SK-N-SH treated with all-trans-retinoic acid at 6 μM for 48 hours (cell line): ENCODE results near the gene ADGRL2.

Source experiments
- ATAC-seq: fragments of 200-7000 bp; cut with Tn5 transposase; 3 replicates; pipeline ENCODE4 v1.9.1; 2020; ENCODE audit warnings: mild to moderate bottlenecking, moderate library complexity
- ARNTL ChIP-seq: fragments of 450-650 bp; formaldehyde crosslinking; IDR thresholded peaks from 2 replicates; pipeline ENCODE4 v1.5.0; 2020; ENCODE audit warnings: low read depth, mild to moderate bottlenecking, moderate library complexity, borderline replicate concordance
- BACH2 ChIP-seq: fragments of 250-450 bp; sonication (Bioruptor Pico); IDR thresholded peaks from 2 replicates; pipeline ENCODE4 v1.9.0; 2021; ENCODE audit warnings: mild to moderate bottlenecking, borderline replicate concordance
- CSDC2 ChIP-seq: fragments of 250-450 bp; sonication (Bioruptor Pico); IDR thresholded peaks from 2 replicates; pipeline ENCODE4 v1.5.0; 2020; ENCODE audit warnings: mild to moderate bottlenecking, moderate library complexity
- ESRRG ChIP-seq: fragments of 250-450 bp; sonication (Bioruptor Pico); IDR thresholded peaks from 2 replicates; pipeline ENCODE4 v1.6.1; 2021; ENCODE audit warnings: mild to moderate bottlenecking
- GLIS3 ChIP-seq: fragments of 250-450 bp; sonication (Bioruptor Pico); IDR thresholded peaks from 2 replicates; pipeline ENCODE4 v1.5.0; 2020; ENCODE audit warnings: mild to moderate bottlenecking, moderate library complexity
- ISL1 ChIP-seq: fragments of 250-450 bp; sonication (Bioruptor Pico); IDR thresholded peaks from 2 replicates; pipeline ENCODE4 v2.1.2; 2022; ENCODE audit warnings: mild to moderate bottlenecking, moderate library complexity
- OSR1 ChIP-seq: fragments of 250-450 bp; sonication (Bioruptor Pico); IDR thresholded peaks from 2 replicates; pipeline ENCODE4 v1.8.0; 2022; ENCODE audit warnings: moderate library complexity, mild to moderate bottlenecking, inconsistent platforms
- PATZ1 ChIP-seq: fragments of 250-450 bp; sonication (Bioruptor Pico); IDR thresholded peaks from 2 replicates; pipeline ENCODE4 v1.8.0; 2020; ENCODE audit warnings: mild to moderate bottlenecking, moderate library complexity, borderline replicate concordance
- PPARA ChIP-seq: fragments of 250-450 bp; sonication (Bioruptor Pico); IDR thresholded peaks from 2 replicates; pipeline ENCODE4 v1.5.0; 2020; ENCODE audit warnings: mild to moderate bottlenecking, borderline replicate concordance
- RARB ChIP-seq: fragments of 250-450 bp; sonication (Bioruptor Pico); IDR thresholded peaks from 2 replicates; pipeline ENCODE4 v1.8.0; 2021; ENCODE audit warnings: mild to moderate bottlenecking, moderate library complexity
- SNAI2 ChIP-seq: fragments of 250-450 bp; sonication (Bioruptor Pico); IDR thresholded peaks from 2 replicates; pipeline ENCODE4 v1.5.0; 2020; ENCODE audit warnings: mild to moderate bottlenecking, moderate library complexity
- TCF4 ChIP-seq: fragments of 250-450 bp; sonication (Bioruptor Pico); IDR thresholded peaks from 2 replicates; pipeline ENCODE4 v1.8.0; 2021; ENCODE audit warnings: mild to moderate bottlenecking, moderate library complexity, borderline replicate concordance
- TOX ChIP-seq: fragments of 250-450 bp; sonication (Bioruptor Pico); IDR thresholded peaks from 2 replicates; pipeline ENCODE4 v1.8.0; 2021; ENCODE audit warnings: mild to moderate bottlenecking, moderate library complexity, borderline replicate concordance
- TSHZ2 ChIP-seq: fragments of 250-450 bp; sonication (Bioruptor Pico); IDR thresholded peaks from 2 replicates; pipeline ENCODE4 v1.5.0; 2020; ENCODE audit warnings: mild to moderate bottlenecking, moderate library complexity
- ZC3H10 ChIP-seq: fragments of 250-450 bp; sonication (Bioruptor Pico); IDR thresholded peaks from 2 replicates; pipeline ENCODE4 v1.5.1; 2021; ENCODE audit warnings: mild to moderate bottlenecking, moderate library complexity
- ZFP3 ChIP-seq: fragments of 250-450 bp; sonication (Bioruptor Pico); IDR thresholded peaks from 2 replicates; pipeline ENCODE4 v1.5.0; 2020; ENCODE audit warnings: mild to moderate bottlenecking, moderate library complexity
- ZFP30 ChIP-seq: fragments of 450-650 bp; formaldehyde crosslinking; IDR thresholded peaks from 2 replicates; pipeline ENCODE4 v1.5.0; 2022; ENCODE audit warnings: mild to moderate bottlenecking, moderate library complexity
- ZNF565 ChIP-seq: fragments of 450-650 bp; formaldehyde crosslinking; conservative IDR thresholded peaks from 2 replicates; pipeline ENCODE4 v1.5.0; 2020; ENCODE audit warnings: low read depth, mild to moderate bottlenecking, moderate library complexity
- ZNF70 ChIP-seq: fragments of 450-650 bp; formaldehyde crosslinking; IDR thresholded peaks from 2 replicates; pipeline ENCODE4 v1.5.0; 2020; ENCODE audit warnings: mild to moderate bottlenecking, moderate library complexity
- ZNF8 ChIP-seq: fragments of 450-650 bp; formaldehyde crosslinking; IDR thresholded peaks from 2 replicates; pipeline ENCODE4 v1.5.0; 2020; ENCODE audit warnings: mild to moderate bottlenecking, moderate library complexity
- TF ChIP-seq, protein P1 (sequence below): fragments of 250-450 bp; sonication (Bioruptor Pico); IDR thresholded peaks from 2 replicates; pipeline ENCODE4 v1.5.1; 2020; ENCODE audit warnings: low read depth, mild to moderate bottlenecking, moderate library complexity
- TF ChIP-seq, protein P2 (sequence below): fragments of 250-450 bp; sonication (Bioruptor Pico); IDR thresholded peaks from 2 replicates; pipeline ENCODE4 v1.5.1; 2021; ENCODE audit warnings: mild to moderate bottlenecking, moderate library complexity

Gene ADGRL2

DNA sequence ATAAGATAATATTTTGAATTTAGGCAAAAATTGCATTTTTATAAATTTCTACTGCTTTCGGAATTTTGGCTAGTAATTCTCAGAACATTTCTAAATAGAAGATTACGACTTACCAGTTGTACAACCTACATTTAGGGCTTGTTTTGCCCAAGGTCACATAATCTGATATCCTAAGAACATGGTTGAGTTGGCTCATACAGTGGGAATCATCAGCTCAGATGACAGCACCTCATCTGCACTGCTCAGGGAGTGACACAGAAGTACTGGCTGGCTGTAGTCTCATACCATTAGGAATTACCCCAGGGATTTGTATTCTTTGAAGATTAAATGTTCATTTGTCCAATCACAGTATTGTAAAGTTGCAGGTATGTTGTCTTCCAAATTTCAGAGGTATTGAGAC, 217.6 kb downstream of the ADGRL2 start:
- no peak for ATAC-seq
- TF ChIP-seq ESRRG (CRISPR knock-in tag) (no peak), TCF4 (CRISPR knock-in tag) (no peak), PATZ1 (no peak)
- TF ChIP-seq, all 23 proteins: peak for 0

- no peak for ATAC-seq
- TF ChIP-seq PATZ1 (no peak), ZNF565 (CRISPR knock-in tag) (no peak), ZNF70 (CRISPR knock-in tag) (no peak), SNAI2 (CRISPR knock-in tag) (no peak), TCF4 (CRISPR knock-in tag) (no peak)
- TF ChIP-seq, protein P1, sequence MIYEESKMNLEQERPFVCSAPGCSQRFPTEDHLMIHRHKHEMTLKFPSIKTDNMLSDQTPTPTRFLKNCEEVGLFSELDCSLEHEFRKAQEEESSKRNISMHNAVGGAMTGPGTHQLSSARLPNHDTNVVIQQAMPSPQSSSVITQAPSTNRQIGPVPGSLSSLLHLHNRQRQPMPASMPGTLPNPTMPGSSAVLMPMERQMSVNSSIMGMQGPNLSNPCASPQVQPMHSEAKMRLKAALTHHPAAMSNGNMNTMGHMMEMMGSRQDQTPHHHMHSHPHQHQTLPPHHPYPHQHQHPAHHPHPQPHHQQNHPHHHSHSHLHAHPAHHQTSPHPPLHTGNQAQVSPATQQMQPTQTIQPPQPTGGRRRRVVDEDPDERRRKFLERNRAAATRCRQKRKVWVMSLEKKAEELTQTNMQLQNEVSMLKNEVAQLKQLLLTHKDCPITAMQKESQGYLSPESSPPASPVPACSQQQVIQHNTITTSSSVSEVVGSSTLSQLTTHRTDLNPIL (CRISPR knock-in tag): no peak
- TF ChIP-seq, protein P2, sequence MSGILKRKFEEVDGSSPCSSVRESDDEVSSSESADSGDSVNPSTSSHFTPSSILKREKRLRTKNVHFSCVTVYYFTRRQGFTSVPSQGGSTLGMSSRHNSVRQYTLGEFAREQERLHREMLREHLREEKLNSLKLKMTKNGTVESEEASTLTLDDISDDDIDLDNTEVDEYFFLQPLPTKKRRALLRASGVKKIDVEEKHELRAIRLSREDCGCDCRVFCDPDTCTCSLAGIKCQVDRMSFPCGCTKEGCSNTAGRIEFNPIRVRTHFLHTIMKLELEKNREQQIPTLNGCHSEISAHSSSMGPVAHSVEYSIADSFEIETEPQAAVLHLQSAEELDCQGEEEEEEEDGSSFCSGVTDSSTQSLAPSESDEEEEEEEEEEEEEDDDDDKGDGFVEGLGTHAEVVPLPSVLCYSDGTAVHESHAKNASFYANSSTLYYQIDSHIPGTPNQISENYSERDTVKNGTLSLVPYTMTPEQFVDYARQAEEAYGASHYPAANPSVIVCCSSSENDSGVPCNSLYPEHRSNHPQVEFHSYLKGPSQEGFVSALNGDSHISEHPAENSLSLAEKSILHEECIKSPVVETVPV: no peak
- TF ChIP-seq, all 23 proteins: peak for 0
Measured at GRCh38 chr1:82019508-82019907, 218.8 kb downstream of the ADGRL2 start.

GRCh38 chr1:82030830-82031229, 230.1 kb downstream of the ADGRL2 start:
- ATAC-seq: no peak
- TF ChIP-seq ZFP30 (CRISPR knock-in tag) (no peak), PPARA (no peak), RARB (CRISPR knock-in tag) (no peak), ZNF565 (CRISPR knock-in tag) (no peak)
- TF ChIP-seq, protein P1 (CRISPR knock-in tag): no peak

DNA sequence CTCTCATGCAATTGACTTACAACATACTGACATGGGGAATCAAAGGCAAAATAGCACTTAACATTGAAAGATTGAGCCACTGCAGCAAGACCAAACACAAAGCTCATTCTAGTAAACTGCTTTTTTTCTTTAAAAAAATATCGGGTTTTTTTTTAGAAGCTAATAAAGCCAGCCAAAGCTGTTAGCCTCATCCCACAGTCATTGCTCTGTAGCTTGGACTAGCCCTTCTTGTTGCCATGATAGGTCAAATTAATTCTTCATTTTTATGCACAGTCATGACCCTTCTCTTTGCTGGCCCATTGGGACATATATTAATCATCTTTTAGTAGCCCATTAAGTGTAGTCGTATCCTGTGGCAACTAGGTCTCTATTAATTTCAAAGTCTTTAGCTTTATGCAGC, 231.3 kb downstream of the ADGRL2 start:
- TF ChIP-seq ZFP3 (CRISPR knock-in tag): no peak
- TF ChIP-seq TSHZ2 (CRISPR knock-in tag): no peak
- no peak for TF ChIP-seq SNAI2 (CRISPR knock-in tag)
- TF ChIP-seq PPARA: no peak
- no peak for TF ChIP-seq ZNF8
- no peak for TF ChIP-seq TOX (CRISPR knock-in tag)
- no peak for TF ChIP-seq GLIS3 (CRISPR knock-in tag)
- no peak for TF ChIP-seq CSDC2 (CRISPR knock-in tag)
- no peak for TF ChIP-seq PATZ1
- TF ChIP-seq OSR1: no peak
- TF ChIP-seq, protein P1 (CRISPR knock-in tag): no peak
- no peak for TF ChIP-seq RARB (CRISPR knock-in tag)
- TF ChIP-seq ARNTL (CRISPR knock-in tag): no peak
- no peak for TF ChIP-seq ZNF70 (CRISPR knock-in tag)
- TF ChIP-seq BACH2: no peak
- TF ChIP-seq ZC3H10 (CRISPR knock-in tag): no peak
- no peak for TF ChIP-seq ZNF565 (CRISPR knock-in tag)
- TF ChIP-seq ESRRG (CRISPR knock-in tag): no peak
- TF ChIP-seq TCF4 (CRISPR knock-in tag): no peak
- TF ChIP-seq ISL1 (CRISPR knock-in tag): no peak
- TF ChIP-seq, all 23 proteins: peak for 0
- no peak for ATAC-seq
